MCF 10A (cell line): ENCODE measurements around the gene RAB29. TPM values are rescaled to one million over a fixed set of nuclear protein-coding genes. Genes with fewer than 3 reads are reported as not detected.

ENCODE experiments used
- BruUV-seq: library from RNA; stranded (reverse); fragments of 400-500 nt; replicated peaks from 2 replicates; lab custom pipeline; 2021; lab: Mats Ljungman, UMichigan
- CTCF ChIA-PET: fragments of 300-600 bp; sonication (Branson Sonifier 250); formaldehyde crosslinking; extraction: SDS; loops from one replicate; lab custom pipeline; 2021; ENCODE audit warnings: antibody characterized with exemption, inconsistent platforms; lab: Yijun Ruan, JAX
- POLR2A ChIA-PET: fragments of 300-600, 350-650 bp; sonication (Branson Sonifier 250); formaldehyde crosslinking; extraction: SDS; loops from one replicate; lab custom pipeline; 2020; ENCODE audit warnings: antibody characterized with exemption, inconsistent platforms; lab: Yijun Ruan, JAX
- DNase-seq: peaks from one replicate; pipeline ENCODE4 v3.0.0-alpha.2; 2018; ENCODE audit not compliant: unreplicated experiment
- H3K27ac Mint-ChIP-seq: one replicate; pipeline ENCODE4 v1.8.0; 2022; ENCODE audit warnings: mild to moderate bottlenecking, low read depth, mixed read lengths; ENCODE audit not compliant: unreplicated experiment
- H3K27me3 Mint-ChIP-seq: one replicate; pipeline ENCODE4 v1.8.0; 2022; ENCODE audit warnings: mixed read lengths; ENCODE audit not compliant: insufficient read depth, unreplicated experiment
- H3K36me3 Mint-ChIP-seq: one replicate; pipeline ENCODE4 v1.8.0; 2022; ENCODE audit warnings: mild to moderate bottlenecking, moderate library complexity, mixed read lengths; ENCODE audit not compliant: insufficient read depth, unreplicated experiment
- H3K4me1 Mint-ChIP-seq: one replicate; pipeline ENCODE4 v1.8.0; 2022; ENCODE audit warnings: mixed read lengths; ENCODE audit not compliant: insufficient read depth, unreplicated experiment
- H3K4me3 Mint-ChIP-seq: one replicate; pipeline ENCODE4 v1.8.0; 2022; ENCODE audit warnings: mild to moderate bottlenecking, moderate library complexity, mixed read lengths; ENCODE audit not compliant: unreplicated experiment
- H3K9me3 Mint-ChIP-seq: one replicate; pipeline ENCODE4 v1.8.0; 2022; ENCODE audit warnings: mixed read lengths; ENCODE audit not compliant: unreplicated experiment
- CTCF ChIP-seq: fragments of 200-600 bp; IDR thresholded peaks from one replicate; pipeline ENCODE4 v1.8.0; 2022; ENCODE audit warnings: antibody characterized with exemption, mild to moderate bottlenecking; ENCODE audit not compliant: unreplicated experiment
- intact Hi-C: fragments of 100-400 bp; cut with micrococcal nuclease; formaldehyde crosslinking; loops from 2 replicates; pipeline ENCODE4 v1.14.1; 2022
- total RNA-seq: library from RNA; stranded (reverse); gene quantifications from 2 replicates; pipeline ENCODE4 v1.2.3, GENCODE V29; 2022

RAB29 gene
- total RNA-seq, 1 experiment from 2014 or later = 33.6 TPM

DNA sequence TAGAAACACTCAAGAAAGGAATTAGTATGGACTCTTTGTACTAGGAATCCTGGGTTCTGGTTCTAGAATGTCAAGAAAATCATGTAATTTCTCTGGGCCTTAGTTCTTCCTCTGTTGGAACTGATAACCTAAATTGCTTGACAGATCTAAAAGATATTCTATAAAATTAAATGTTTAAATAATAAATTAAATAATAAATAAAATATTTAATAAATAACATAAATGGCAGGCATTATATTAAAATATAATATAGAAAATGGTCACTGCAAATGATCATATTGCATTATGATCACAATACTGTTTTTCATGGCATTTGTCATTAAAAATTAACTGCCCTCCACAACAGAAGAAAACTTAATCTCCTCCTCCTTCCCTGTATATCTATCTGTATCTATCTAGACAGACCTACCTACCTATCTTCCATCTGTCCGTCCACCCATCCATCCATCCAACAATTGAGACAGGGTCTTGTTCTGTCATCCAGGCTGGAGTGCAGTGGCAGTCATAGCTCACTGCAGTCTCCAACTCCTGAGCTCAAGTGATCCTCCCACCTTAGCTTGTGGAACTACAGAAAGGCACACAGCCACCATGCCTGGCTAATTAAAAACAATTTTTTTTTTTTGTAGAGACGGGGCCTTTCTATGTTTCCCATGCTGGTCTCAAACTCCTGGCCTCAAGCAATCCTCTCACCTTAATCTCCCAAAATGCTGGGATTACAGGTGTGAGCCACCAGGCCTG lies 41.7 kb downstream of the RAB29 start:
- Mint-ChIP-seq H3K27me3 (no peaks in the 10 kb centered on the region), H3K27ac (no peak overlapping the region), H3K36me3 (peaks cover 69% of the 10 kb centered on the region), H3K9me3 (no peaks in the 10 kb centered on the region), H3K4me1 (peaks cover 18% of the 10 kb centered on the region), H3K4me3 (no peak overlapping the region)
- ChIA-PET CTCF (interaction anchor here (1.0 to 5.4 kb wide), 4 partner anchors 23 to 142 kb away, joined by 4 to 53 read pairs (median 5); no protein-coding TSS in a partner anchor), POLR2A (interaction anchor here (0.9 to 15.8 kb wide), 7 partner anchors 8 to 59 kb away, joined by 3 to 220 read pairs (median 10); partner anchors contain the start of genes NUCKS1 and RAB29)
- no TSS peak for BruUV-seq
- no peak for TF ChIP-seq CTCF
- no peak for DNase-seq
- intact Hi-C loops = no loop called here

DNA sequence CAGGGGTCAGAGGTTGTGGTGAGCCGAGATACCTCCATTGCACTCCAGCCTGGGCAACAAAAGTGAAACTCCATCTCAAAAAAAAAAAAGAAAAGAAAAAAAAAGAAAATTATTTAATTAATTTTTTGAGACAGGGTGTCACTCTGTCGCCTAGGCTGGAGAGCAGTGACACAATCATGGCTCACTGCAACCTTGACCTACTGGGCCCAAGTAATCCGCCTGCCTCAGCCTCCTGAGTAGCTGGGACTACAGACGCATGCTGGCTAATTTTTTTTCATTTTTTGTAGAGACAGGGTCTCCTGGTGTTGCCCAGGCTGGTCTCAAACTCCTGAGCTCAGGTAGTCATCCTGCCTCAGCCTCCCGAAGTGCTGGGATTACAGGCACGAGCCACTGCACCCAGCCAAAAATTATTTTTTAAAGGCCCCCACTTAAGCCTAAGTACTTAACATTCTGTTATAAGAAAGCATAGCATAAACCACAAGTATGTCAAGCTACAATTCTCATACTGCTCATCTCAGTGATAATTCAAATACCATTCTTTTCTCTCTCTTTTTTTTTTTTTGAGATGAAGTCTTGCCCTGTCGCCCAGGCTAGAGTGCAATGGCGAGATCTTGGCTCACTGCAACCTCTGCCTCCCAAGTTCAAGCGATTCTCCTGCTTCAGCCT lies 45.2 kb downstream of the RAB29 start:
- BruUV-seq = no TSS peak
- intact Hi-C loops = no loop called here
- no peaks in the 10 kb centered on the region for H3K9me3 Mint-ChIP-seq
- no peaks in the 10 kb centered on the region for H3K27me3 Mint-ChIP-seq
- H3K4me1 Mint-ChIP-seq = peaks cover 12% of the 10 kb centered on the region
- TF ChIP-seq CTCF = no peak
- peaks cover 73% of the 10 kb centered on the region for H3K36me3 Mint-ChIP-seq
- DNase-seq = no peak
- CTCF ChIA-PET = interaction anchor here (1.1 to 5.4 kb wide), 4 partner anchors 9 to 71 kb away, joined by 3 to 53 read pairs (median 6); no protein-coding TSS in a partner anchor
- H3K27ac Mint-ChIP-seq = no peak overlapping the region
- H3K4me3 Mint-ChIP-seq = no peak overlapping the region
- POLR2A ChIA-PET = interaction anchor here (0.6 to 15.8 kb wide), 7 partner anchors 9 to 419 kb away, joined by 3 to 220 read pairs (median 18); partner anchors contain the start of gene NUCKS1

- no TSS peak for BruUV-seq
- no peak for DNase-seq
- Mint-ChIP-seq H3K27me3 (no peaks in the 10 kb centered on the region), H3K36me3 (peaks cover 98% of the 10 kb centered on the region), H3K27ac (no peak overlapping the region), H3K9me3 (no peaks in the 10 kb centered on the region), H3K4me3 (no peak overlapping the region), H3K4me1 (peaks cover 4% of the 10 kb centered on the region)
- POLR2A ChIA-PET = interaction anchor here (0.6 to 15.8 kb wide), 4 partner anchors 7 to 118 kb away, joined by 3 to 220 read pairs (median 79); no protein-coding TSS in a partner anchor
- no peak for TF ChIP-seq CTCF
- intact Hi-C loops = no loop called here
- CTCF ChIA-PET = interaction anchor here (0.7 to 8.7 kb wide), 6 partner anchors 11 to 250 kb away, joined by 3 to 141 read pairs (median 4); no protein-coding TSS in a partner anchor
Observed at GRCh38 chr1:205726619-205727125, 48.6 kb downstream of the RAB29 start.
